GM13976 (cell line): ENCODE data around the gene STUM.

Source experiments
- DNase-seq: peaks from one replicate; pipeline ENCODE4 v3.0.0; 2012; ENCODE audit warnings: low spot score
- CTCF ChIP-seq: IDR thresholded peaks from 2 replicates; pipeline ENCODE4 v1.5.1; 2012; ENCODE audit warnings: borderline replicate concordance, mild to moderate bottlenecking; ENCODE audit not compliant: insufficient read depth; ENCODE audit errors: extremely low read depth, missing control alignments, control extremely low read depth
- in situ Hi-C: fragments of 300-500 bp; cut with MboI; formaldehyde crosslinking; loops from one replicate; pipeline ENCODE4 v1.12.0; 2022; ENCODE audit warnings: low sequenced_read_pairs, mixed read lengths, inconsistent platforms; ENCODE audit not compliant: unreplicated experiment

STUM gene

GRCh38 chr1:226574044-226574443, 25.5 kb downstream of the STUM start:
- no peak for TF ChIP-seq CTCF
- in situ Hi-C loops, result no loop called here
- DNase-seq, result no peak

- in situ Hi-C loops, result no loop called here
- DNase-seq, result no peak
- TF ChIP-seq CTCF, result no peak
These were observed 26.2 kb downstream of the STUM start for GRCh38 chr1:226574591-226575435.

- no peak for TF ChIP-seq CTCF
- no peak for DNase-seq
- in situ Hi-C loops, result no loop called here
These were observed 26.8 kb downstream of the STUM start for GRCh38 chr1:226575436-226575720.

GRCh38 chr1:226575739-226576378, 27.3 kb downstream of the STUM start:
- in situ Hi-C loops, result no loop called here
- no peak for DNase-seq
- no peak for TF ChIP-seq CTCF

GRCh38 chr1:226576601-226577000, 28.0 kb downstream of the STUM start:
- no peak for DNase-seq
- no peak for TF ChIP-seq CTCF
- in situ Hi-C loops, result no loop called here

GRCh38 chr1:226577401-226578180, 29.0 kb downstream of the STUM start:
- no peak for TF ChIP-seq CTCF
- in situ Hi-C loops, result no loop called here
- DNase-seq, result no peak
